ENCODE data around the gene SIRT2. TPM values are rescaled to one million over a fixed set of nuclear protein-coding genes. Genes with fewer than 3 reads are reported as not detected.

SIRT2 gene
- total RNA-seq, 1 donor from 2014 or later, result 38.9 TPM

GRCh38 chr19:38851622-38852230 is 47.7 kb downstream of the SIRT2 start:
- DNase-seq (ENCODE audit: low read depth), result no peak
- H3K4me3 ChIP-seq (ENCODE audit: low read depth, low read length), result peak overlapping the region; percentile 68
- TF ChIP-seq CTCF (IDR thresholded peaks at IDR 0.05; ENCODE audit: insufficient read depth, low read length, poor library complexity, severe bottlenecking), result no peak
- H3K36me3 ChIP-seq (ENCODE audit: control insufficient read depth, insufficient read depth, low read length), result peaks cover 2% of the 10 kb centered on the region
- no peaks in the 10 kb centered on the region for H3K27me3 ChIP-seq (ENCODE audit: control insufficient read depth, insufficient read depth, low read length)

- no peak for DNase-seq (ENCODE audit: low read depth)
- peak overlapping the region; percentile 55 for H3K4me3 ChIP-seq (ENCODE audit: low read depth, low read length)
- no peaks in the 10 kb centered on the region for H3K27me3 ChIP-seq (ENCODE audit: control insufficient read depth, insufficient read depth, low read length)
- H3K36me3 ChIP-seq (ENCODE audit: control insufficient read depth, insufficient read depth, low read length), result peaks cover 2% of the 10 kb centered on the region
- no peak for TF ChIP-seq CTCF (IDR thresholded peaks at IDR 0.05; ENCODE audit: insufficient read depth, low read length, poor library complexity, severe bottlenecking)
Measured at GRCh38 chr19:38850976-38851621, 48.3 kb downstream of the SIRT2 start.

GRCh38 chr19:38850436-38850975 is 48.9 kb downstream of the SIRT2 start:
- DNase-seq (ENCODE audit: low read depth), result no peak
- peak; percentile 5 for TF ChIP-seq CTCF (IDR thresholded peaks at IDR 0.05; ENCODE audit: insufficient read depth, low read length, poor library complexity, severe bottlenecking)
- Histone ChIP-seq H3K36me3 (ENCODE audit: control insufficient read depth, insufficient read depth, low read length) (peaks cover 2% of the 10 kb centered on the region), H3K27me3 (ENCODE audit: control insufficient read depth, insufficient read depth, low read length) (no peaks in the 10 kb centered on the region), H3K4me3 (ENCODE audit: low read depth, low read length) (peak overlapping the region; percentile 55)

- Histone ChIP-seq H3K27me3 (ENCODE audit: control insufficient read depth, insufficient read depth, low read length) (no peaks in the 10 kb centered on the region), H3K4me3 (ENCODE audit: low read depth, low read length) (peak within 1 kb of the TSS; percentile 63), H3K36me3 (ENCODE audit: control insufficient read depth, insufficient read depth, low read length) (peaks cover 2% of the 10 kb centered on the region)
- DNase-seq (ENCODE audit: low read depth), result peak; percentile 100
- TF ChIP-seq CTCF (IDR thresholded peaks at IDR 0.05; ENCODE audit: insufficient read depth, low read length, poor library complexity, severe bottlenecking), result peak; percentile 53
Measured at GRCh38 chr19:38849860-38850435, 49.5 kb downstream of the SIRT2 start, which contains the start of gene HNRNPL. HNRNPL (minus strand) TSS chr19:38849986; CDS start chr19:38849966, 20 bp downstream.

GRCh38 chr19:38849147-38849859 is 50.1 kb downstream of the SIRT2 start:
- TF ChIP-seq CTCF (IDR thresholded peaks at IDR 0.05; ENCODE audit: insufficient read depth, low read length, poor library complexity, severe bottlenecking), result no peak
- Histone ChIP-seq H3K36me3 (ENCODE audit: control insufficient read depth, insufficient read depth, low read length) (peaks cover 2% of the 10 kb centered on the region), H3K27me3 (ENCODE audit: control insufficient read depth, insufficient read depth, low read length) (no peaks in the 10 kb centered on the region), H3K4me3 (ENCODE audit: low read depth, low read length) (peak overlapping the region; percentile 63)
- DNase-seq (ENCODE audit: low read depth), result peak; percentile 67
